HG03039 (cell line): ENCODE results near the gene XRN2.
"Not testable (repeated sequence)": the region's sequence is repeated elsewhere in the genome, so short reads cannot be mapped to it uniquely, and the experiment has no call there.

Experiments used
- ATAC-seq: cut with Tn5 transposase; IDR thresholded peaks from one replicate; pipeline ENCODE4 v1.9.1; 2021; ENCODE audit warnings: mild to moderate bottlenecking, moderate library complexity; ENCODE audit not compliant: unreplicated experiment

Gene XRN2

DNA sequence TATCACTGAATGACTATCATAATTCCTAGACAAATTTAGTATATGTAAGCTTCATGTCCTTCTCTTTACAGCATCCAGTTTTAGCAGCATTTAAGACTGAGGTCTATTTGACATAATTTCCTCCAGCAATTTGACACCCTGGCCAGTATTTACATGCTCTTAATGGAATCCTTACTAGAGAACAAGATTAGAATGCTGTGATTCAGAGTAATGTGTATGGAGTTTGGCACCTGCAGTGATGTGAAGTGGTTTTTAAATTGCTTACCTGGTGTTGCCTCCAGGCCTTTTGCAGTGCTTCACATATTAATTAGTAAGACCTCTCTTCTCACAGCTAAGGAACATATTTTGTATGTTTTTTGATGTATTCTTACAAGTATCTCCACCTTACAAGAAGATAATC, 84.4 kb downstream of the XRN2 start:
- ATAC-seq = no peak

DNA sequence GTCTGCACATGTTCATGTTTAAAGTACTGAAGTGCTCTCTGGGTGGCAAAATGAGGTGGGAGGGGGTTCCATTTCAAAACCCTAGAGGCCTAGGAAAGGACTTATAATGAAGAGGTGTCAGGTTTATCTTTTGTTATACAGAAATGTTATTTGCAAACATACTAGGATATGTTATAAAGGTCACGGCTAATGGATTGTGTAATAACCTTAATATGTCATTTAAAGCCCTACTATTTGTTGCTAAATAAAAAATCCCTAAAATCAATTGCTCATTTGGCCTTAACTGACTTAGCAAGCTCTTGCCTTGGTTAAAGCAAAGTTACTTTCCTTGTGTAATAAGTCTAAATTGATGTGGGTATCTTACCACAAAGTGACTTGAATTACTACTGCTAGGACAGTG, 85.4 kb downstream of the XRN2 start:
- ATAC-seq = no peak

DNA sequence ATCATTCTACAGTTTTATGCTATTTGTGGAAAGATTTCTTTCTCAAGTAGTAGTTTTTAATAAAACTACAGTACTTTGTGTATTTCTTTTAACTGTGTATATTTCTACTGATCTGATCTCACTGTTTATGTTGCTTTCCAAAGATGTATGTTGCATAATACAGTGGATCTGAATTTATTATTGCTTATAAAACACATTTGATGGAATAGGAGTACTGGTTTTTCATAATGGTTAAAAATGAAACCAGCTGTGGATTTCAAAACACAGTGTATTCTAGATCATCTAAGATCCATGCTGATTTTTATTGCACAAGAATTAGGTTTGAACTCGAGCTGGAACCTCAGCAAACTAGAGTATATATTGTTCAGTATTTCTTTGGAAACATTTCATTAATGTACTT, 86.2 kb downstream of the XRN2 start:
- ATAC-seq = no peak

DNA sequence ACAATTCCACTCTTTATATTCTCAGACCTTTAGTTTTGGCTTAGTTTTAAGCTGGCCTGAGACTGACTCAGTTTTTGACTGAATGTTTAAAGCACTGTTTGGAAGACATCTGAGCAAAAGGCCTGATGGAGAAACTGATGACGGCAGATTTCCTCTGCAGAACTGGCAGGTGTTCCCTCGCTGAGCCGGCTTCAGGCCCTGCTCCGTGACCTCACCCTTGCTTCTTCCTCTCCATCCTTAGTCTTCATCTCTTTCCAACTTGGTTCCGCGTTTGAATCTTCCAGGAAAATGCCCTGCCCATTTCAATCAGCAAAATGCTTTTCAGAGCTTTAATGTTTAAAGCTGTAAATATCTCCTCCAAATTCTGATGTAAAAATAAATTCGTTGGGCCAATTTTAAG, 87.6 kb downstream of the XRN2 start:
- ATAC-seq = no peak

DNA sequence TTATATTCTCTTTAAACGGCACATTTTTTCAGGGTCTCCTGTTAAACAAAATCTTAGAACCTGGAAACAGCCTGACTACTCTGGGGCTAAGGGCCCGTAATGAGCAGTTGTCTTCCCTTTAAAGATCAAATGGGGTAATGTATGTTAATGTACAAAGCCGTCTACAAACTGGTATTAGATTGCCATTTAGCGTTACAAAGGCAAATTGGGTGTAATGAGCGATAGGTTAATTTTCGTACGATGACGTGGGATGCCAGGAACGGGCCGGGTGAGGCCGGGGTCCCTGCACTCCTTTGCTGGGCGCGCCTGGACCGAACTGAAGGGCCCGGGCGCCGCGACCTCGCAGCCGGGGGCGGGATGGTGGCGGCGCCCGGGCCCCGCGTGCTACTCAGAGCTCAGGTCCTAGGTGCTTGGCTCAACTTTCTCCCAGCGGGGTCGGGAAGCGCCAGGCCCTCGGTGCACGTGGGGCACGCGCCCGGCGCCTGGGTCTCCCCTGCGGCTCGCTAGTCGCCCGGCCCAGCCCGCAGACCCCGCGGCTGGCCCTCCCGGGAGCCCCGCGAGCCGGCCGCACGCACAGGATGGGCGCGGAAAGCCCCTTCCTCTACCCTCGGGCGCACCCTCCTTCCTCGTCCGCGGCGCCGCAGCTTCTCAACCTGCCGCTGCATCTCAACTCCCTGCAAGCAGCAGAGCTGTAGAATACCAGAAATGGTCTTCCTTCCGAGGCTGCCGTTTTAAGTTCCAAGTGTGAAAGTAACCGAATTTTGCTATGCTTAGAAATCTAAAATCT, 88.2 kb downstream of the XRN2 start:
- ATAC-seq = no peak

DNA sequence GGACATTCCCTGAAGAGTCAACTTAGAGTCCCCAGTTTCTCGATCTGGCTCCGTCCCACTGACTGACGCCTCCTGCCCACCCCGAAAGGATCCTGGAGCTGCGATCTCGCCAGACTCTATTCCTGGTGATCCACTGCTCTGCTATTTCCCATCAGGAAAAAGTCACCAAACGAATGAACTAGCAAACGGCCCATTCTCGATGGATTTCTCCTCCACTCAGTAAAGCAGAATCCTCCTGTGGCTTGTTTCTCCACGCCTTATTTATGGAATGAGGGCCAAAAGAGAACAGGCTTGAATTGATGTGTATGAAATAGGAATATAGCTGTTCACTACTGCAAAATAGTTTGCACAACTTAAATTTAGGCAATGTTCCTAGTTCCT, 88.8 kb downstream of the XRN2 start:
- no peak for ATAC-seq

DNA sequence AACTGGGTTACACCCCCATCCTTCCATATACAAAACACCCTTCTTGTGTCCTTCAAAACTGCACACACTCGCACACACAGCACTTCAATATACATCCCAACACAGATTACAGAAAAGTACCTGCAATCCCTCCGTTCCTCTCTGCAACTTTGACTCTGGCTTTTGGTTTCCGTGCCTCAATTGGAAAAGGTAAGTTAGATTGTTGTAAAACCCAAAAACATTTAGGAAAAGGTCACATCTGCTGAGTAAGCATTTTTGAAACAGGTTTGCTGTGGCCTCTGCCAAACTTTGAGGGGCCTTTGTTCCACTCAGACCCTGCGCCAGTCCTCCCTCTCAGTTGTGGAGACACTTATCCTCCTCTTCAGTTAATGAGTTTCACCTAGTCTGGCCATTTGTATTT, 90.0 kb downstream of the XRN2 start:
- ATAC-seq = no peak

DNA sequence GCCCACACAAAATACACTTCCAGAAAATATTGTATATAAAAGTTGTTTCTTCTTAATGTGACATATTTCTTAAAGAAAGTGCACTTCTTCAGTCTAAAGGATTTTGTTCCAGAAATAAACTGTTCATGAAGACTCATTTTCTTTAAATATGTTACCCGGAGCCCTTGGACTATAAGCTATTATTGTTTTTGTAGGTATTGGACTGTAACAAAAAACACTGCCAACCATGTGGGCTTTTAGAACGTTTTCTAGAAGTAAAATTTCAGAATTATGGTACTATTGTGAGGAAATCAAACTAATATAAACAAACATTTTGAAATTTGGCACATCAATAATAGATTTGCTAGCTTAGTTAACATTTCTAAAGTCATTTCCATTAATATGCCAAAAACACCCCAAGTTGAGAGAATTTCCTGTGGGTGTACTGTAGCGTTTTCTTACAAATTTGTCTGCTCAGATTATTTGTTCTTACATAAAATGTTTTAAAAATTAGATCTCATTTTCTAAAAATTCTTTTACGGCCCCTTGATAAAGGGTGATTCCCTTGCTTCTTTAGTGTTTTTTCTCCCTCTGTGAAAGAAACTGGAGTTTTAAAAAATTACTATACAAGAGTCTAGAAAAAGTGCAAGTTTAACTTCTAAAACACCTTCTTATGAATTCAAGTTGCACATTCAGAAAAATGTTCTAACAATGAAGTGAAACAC, 90.8 kb downstream of the XRN2 start:
- no peak for ATAC-seq

DNA sequence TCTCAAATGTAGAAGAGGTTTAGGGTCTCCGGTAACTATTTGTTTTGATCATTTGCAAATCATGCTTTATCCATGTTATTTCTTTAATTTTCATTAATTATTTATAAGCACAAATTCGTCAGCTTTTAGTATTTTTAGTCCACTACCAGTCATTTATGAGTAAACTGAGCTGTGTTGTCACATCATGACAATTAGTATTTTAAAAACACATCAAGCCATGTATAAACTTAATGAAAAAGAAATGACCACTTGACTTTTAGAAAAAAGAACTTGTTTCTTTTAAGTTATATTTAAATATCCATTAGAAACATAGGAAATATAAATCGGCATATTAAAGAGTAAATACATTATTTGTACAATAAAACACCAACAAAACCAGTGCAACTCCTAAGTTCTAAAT, 91.4 kb downstream of the XRN2 start:
- no peak for ATAC-seq

DNA sequence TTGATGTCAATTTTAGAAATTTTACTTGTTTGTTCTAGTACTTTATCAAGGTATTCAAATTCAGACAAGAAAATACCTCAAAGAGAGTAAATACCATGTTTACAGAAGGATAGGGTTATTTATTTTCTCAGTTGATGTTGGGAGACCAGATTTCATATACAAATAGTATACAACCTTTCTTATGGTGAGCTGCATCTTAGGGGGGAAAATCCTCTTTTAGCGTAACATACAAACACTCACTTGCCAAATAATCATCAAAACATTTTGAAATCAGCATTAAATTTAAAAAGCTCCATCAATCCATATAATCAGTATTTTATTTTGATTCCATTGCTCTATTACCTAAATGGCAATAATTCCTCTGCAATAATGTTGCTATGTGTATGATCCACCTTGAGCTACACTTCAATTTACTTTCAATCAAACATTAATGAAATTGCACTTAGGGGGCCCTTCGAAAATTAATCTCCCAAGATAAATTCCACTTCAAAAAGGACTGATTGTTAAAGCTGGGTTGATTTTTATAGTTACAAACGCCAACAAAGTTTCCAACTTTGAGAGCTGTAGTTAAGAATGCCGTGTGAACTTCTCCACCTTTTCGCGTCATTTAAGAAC, 92.0 kb downstream of the XRN2 start:
- no peak for ATAC-seq

DNA sequence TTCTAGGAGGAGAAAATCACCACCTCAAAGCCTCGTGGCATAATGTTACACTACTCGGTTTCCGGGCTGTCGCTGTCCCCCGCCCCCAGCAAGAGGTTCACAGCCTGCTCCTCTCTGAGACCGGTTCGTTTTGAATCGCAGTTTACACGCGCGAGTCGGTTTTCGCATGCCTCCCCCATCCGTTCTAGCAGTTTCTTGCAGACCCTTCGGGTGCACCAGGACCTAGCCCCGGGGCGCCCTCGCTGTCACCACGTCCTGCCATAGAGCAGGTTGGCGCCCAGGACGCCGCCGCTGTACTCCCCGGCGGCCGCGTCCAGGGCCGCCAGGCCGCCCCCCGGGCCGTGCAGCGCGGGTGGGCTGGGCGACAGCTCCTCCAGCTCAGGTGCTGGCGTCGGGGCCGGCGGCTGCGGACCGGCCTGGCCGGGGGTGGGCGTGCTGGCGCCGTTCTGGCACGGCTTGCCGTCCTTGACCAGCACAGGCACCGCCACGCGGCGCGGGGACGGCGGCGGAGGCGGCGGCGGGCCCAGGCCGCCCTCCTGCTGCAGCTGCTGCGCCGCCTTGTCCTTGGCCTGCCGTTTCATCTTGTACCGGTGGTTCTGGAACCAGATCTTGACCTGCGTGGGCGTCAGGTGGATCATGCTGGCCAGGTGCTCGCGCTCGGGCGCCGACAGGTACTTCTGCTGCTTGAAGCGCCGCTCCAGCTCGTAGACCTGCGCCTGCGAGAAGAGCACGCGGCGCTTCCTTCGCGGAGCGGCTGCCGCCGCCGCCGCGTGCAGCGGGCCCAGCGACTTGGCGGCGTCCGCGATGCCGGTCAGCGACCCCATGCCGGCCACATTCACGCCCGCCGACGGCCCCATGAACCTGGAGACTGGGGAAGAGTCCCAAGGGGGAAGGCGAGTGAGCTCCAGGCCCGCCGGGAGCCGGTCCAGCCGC, 92.8 kb downstream of the XRN2 start:
- ATAC-seq = no peak

DNA sequence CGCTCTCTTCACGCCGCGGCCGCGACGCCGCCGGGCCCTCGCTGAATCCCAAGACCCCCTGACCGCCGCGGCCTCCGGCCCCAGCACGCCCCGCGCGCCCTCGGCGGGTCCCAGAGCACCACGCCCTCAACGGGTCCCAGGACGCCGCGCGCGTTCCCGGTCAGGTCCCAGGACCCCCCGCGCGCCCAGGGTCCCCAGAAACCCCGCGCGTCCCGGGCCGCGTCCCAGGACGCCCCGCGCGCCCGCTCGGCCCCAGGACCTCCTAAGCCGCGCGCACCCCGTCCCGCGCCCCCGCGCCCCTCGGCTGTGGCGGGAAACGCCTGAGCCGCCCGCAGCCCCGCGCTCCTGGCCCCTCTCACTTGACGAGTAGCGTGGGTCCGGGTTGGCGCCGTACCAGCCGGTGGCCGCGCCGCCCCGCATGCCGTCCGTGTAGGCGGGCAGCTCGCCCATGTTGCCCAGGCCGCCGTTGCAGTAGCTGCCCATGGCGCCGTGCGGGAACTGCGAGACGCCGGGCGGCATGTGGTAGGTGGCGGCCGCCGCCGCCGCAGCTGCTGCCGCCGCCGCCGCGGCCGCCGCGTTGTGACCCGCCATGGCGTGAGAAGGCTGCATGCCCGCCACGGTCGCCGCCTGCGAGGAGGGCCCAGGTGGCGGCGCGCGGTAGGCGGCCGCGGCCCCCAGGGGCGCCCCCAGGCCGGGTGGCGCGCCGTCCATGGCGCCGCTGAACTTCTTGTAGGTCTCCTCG, 93.6 kb downstream of the XRN2 start:
- no peak for ATAC-seq

DNA sequence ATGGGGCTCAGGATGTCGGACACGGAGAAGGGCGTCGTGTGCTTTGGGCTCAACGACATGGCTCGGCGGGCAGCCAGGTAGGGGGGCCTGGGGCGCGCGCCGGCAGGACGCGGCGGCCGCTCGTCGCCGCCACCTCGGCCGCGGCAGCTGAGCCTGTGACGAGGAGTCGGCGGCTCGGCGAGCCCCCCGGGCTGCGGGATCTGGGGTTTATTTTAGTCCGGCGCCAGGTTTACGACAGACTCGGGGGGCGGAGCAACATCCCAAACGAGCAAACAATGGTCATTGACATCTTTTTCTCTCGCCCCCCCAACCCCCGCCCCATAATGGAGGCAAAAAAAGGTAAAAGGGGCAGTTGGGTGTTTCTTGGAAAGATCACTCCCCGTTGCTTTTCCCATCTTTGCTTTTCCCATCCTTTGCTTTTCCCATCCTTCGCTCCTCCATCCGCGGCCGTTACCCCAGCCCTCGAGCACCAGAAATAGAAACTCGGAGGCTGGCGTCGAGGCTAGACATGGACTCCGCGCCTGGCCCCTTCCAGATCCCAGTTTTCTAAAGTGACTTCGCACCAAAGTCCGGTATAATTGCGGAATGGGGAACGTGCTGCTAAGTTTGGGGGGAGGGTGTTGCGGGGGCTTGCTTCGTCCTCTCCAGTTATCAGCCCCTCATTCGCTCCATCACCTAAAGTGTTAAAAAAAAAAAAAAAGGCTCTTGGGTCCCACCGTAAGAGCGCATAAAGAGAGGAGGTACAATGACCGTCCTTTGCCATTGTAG, 94.4 kb downstream of the XRN2 start, which contains the start of gene NKX2-4:
TSS of gene NKX2-4 (minus strand) at position 186 of the 768 bp plus-strand sequence. CDS start at position 59, 127 bp downstream.
- no peak for ATAC-seq

DNA sequence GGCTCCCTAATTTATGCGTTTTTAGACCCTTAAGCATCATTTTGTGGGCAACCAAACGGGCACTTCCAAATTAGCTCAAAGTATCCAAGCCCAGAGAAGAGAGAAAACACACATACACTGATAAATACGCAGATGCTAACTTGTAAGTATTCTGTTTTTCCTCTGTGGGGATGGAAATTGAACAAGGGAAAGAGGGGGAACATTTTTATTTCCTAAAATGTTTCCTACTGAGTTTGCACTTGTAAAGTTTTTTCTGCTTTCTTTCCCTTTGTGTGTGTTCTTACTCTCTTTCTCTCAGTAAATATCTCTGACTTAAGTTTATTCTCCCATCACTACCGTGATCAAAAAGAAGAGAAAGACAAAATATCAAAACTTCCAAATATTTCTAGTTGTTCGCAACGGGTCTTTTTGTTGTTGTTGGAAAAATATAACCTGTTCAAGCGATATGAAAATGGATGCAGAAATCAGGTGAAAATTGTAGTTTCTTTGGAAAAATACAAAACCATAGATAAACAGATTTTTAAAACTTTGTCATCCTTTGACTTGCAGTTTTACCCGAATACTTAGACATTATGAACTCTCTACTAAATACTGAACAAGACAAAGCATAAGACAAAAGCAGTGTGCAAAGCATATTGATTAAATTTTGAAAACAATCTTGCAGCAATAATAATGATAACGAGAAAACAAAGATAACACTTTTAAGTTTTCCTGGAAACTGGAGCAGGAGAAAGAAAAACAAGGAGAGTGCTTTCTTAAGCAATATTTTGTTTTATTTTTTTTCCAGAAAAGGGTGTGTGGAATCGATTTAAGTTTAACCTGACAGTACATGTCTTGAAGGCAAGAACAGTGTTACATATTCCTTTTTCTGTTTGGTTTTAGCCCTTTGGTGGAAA, 95.2 kb downstream of the XRN2 start:
- no peak for ATAC-seq

DNA sequence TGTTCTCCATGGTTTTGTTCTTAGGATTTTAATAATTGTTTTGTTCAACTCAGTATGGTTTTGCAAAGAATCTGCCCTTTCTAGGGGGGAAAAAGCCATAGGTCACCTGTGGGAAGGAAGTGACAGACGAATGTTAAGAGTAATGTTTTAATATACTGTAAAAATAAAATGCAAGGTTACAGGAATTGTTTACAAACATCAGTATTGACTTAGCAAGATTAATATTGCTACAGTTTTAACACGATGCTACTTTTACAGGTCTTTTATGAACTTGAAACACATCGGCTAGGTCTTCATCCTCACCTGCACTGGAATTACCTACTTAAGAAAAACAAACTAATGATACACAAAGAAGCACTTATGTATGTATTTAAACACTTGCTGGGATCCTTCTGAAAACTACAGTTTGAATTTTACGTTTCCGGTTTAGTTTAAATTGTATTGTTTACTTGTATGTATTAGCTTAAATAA, 95.9 kb downstream of the XRN2 start:
- ATAC-seq = no peak

DNA sequence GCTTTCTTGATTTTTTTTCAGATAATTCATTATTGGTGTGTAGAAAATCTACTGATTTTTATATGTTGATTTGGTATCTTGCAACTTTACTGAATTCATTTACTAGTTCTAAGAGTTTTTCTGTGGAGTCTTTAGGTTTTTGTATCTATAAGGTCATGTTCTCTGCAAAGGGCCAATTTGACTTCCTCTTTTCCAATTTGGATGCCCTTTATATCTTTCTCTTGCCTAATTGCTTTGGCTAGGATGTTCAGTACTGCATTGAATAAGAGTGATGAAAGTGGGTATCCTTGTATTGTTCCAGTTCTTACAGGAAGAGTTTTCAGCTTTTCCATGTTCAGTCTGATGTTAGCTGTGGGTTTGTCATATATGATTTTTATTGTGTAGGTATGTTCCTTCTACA, 108.6 kb downstream of the XRN2 start:
- ATAC-seq = no peak

DNA sequence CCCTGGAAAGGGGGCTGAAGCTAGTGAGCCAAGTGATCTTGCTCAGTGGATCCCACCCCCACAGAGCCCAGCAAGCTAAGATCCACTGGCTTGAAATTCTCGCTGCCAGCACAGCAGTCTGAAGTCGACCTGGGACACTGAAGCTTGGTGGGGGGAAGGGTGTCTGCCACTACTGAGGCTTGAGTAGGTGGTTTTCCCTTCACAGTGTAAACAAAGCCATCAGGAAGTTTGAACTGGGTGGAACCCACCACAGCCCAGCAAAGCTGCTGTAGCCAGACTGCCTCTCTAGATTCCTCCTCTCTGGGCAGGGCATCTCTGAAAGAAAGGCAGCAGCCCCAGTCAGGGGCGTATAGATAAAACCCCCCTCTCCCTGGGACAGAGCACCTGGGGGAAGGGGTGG, 110.9 kb downstream of the XRN2 start:
- ATAC-seq = not testable (repeated sequence)

DNA sequence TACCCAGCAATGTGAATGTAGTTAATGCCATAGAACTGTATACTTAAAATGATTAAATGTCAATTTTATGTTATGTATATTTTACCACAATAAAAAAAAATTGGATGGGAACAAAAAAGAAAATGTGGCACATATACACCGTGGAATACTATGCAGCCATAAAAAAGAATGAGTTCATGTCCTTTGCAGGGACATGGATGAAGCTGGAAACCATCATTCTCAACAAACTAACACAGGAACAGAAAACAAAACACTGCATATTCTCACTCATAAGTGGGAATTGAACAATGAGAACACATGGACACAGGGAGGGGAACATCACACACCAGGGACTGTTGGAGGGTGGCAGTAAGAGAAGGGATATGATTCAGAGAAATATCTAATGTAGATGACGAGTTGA, 116.0 kb downstream of the XRN2 start:
- not testable (repeated sequence) for ATAC-seq
